Muscle of arm (tissue), 12 donors: ENCODE data around the gene RNF135. TPM values are rescaled to one million over a fixed set of nuclear protein-coding genes. Genes with fewer than 3 reads are reported as not detected.
"Not testable (repeated sequence)": the region's sequence is repeated elsewhere in the genome, so short reads cannot be mapped to it uniquely, and the experiment has no call there.

Experiments used
- DNase-seq: peaks from one replicate; pipeline ENCODE4 v3.0.0-alpha.2; 2013
- polyA plus RNA-seq, 12 donors: library from polyadenylated mRNA; unstranded; fragments of 120-200 nt; gene quantifications; one replicate each; pipeline ENCODE4 v1.2.1, GENCODE V29; 2013; ENCODE audit not compliant: insufficient read length in 12 of 12

Gene RNF135
- polyA plus RNA-seq, 12 donors = 3.7 to 13.8 (median 9.4) TPM; not detected in 1

GRCh38 chr17:30952638-30953393, 18.0 kb upstream of the RNF135 start:
- DNase-seq = no peak

DNA sequence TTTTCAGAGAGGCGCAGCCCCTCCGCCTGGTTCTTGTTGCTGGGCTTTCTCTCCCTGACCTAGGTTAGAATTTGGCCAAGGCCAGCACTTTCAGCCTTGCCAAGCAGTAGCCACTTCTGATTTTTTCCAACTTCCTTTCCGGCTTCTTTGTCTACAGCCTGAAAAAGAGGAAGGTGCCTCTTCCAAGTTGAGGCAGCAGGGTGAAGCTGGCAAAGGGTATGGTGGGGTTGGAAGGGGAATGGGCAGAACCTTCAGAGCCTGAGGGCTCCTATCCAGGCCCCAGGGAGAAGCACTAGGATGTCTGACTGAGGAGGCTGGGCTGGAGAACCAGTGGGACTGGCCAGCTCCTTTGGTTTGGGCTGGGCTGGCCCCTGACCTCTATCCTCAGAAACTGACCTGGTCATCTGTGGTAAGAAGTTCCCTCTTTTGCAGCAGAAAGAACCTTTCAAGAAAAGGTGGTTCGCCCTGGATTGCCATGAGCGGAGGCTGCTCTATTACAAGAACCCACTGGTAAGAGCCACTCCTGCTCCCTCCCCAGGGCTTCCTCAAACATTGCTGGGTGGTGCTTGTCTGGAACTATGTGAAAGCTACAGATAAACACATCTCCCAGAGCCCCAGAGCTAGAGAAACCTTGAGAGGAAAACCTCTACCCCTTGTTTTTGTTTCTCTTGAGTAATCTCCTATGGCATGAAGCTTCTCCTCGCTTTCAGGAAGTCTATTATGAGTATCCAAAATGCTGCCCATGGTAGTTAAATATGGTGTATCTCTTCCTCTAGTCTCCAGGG, 16.6 kb upstream of the RNF135 start:
- DNase-seq = no peak

DNA sequence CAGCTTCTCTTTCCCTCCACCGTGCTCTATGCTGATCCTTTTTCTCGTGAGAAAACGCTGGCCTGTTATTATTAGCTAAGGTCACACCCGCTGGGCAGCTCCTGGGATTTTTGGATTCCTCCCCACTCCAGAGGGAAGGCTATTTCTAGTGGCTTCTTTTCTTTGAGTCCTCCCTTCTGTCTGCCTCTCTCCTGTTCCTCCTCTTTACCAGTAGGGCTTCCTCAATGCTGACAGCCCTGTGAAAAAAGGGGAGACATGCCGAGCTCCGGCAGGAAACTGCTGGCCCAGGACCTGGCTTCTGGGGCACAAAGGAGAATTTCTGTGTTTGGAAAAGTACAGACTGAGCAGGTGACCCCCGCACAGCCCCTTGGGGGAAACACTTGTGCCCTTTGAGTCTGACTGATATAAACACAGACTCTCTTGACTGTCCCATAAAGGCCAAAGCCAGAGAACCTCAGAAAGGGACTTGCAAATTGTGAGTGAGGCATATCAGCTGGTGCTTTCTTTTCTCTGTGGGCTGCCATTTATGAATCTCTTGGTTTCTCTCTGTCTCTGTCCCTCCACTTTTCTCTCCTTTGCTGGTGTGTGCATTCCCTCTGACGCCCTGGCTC, 14.0 kb upstream of the RNF135 start:
- no peak for DNase-seq

DNA sequence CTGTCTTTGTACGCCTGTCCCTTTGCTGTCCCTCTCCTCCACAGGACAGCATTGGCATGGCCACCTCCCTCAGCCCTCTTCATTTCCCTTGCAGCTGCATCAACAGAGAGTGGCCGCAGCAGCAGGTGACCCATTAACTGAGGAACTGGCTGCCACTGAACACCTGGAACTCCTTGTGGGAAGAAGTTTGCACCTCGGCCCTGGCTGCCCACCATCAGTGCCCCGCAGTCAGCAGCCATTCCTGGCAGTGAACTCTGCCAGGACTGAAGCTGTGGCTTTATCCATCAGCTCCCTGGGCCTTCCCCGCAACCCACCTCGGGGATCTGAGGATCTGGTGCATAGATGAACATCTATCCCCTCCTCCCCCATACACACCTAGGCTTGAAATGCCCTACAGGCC, 13.1 kb upstream of the RNF135 start:
- DNase-seq = no peak

GRCh38 chr17:30958187-30958586, 12.7 kb upstream of the RNF135 start:
- no peak for DNase-seq

GRCh38 chr17:30961209-30962188, 9.3 kb upstream of the RNF135 start:
- no peak for DNase-seq

DNA sequence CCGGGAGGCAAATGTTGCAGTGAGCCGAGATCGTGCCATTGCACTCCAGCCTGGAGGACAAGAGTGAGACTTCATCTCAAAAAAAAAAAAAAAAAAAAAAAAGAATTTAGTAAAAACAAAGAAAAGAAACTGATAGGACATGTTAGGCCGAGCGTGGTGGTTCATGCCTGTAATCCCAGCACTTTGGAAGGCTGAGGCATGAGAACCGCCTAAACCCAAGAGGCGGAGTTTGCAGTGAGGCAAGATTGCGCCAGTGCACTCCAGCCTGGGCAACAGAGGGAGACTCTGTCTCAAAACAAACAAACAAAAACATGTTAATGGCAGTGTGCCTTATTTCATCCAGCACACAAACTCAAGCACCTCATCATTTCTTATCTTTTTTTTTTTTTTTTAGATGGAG, 6.5 kb upstream of the RNF135 start:
- DNase-seq = not testable (repeated sequence)

DNA sequence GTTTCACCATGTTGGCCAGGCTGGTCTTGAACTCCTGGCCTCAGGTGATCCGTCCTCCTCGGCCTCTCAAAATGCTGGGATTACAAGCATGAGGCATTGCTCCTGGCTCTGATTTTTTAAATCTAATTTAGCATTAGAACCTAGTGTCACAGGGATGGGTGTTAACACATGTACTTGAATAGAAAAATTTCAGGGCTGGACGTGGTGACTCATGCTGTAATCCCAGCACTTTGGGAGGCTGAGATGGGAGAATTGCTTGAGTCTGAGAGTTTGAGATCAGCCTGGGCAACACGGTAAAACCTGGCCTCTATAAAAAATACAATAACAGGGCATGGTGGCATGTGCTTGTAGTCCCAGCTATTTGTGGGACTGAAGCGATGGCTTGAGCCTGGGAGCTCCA, 6.0 kb upstream of the RNF135 start:
- DNase-seq = no peak

GRCh38 chr17:30965686-30966085, 5.2 kb upstream of the RNF135 start:
- DNase-seq = no peak

GRCh38 chr17:30967911-30968310, 2.9 kb upstream of the RNF135 start:
- not testable (repeated sequence) for DNase-seq

GRCh38 chr17:30969989-30970830, 629 bp upstream of the RNF135 start:
- DNase-seq = no peak

DNA sequence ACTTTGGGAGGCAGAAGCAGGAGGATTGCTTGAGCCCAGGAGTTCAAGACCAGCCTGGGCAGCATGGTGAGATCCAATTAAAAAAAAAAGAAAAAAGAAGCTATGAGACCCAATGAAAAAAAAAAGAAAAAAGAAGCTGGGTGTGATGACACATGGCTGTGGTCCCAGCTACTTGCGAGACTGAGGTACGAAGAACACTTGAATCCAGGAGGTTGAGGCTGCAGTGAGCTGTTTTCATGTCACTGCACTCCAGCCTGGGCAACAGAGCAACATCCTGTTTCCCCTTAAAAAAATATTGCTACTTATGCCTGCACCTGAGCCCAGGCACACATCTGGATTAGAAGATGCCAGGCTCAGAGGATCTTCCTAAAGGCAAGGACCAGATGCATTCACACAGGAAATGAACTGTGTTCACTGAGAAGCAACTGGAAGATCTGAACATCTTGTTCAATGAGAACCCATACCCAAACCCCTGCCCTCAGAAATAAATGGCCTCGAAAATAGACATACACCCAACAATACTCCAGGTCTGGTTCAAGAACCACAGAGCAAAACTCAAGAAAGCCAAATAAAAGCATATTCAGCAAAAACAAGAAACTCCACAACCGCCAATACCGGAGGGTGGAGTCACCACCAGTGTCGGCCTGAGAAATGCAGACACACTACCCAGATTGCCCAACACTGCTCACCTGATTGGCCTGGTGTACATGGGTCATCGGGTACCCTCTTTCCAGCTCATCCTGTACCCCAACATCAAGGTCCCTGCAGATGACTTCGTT, 4.4 kb downstream of the RNF135 start:
- no peak for DNase-seq

DNA sequence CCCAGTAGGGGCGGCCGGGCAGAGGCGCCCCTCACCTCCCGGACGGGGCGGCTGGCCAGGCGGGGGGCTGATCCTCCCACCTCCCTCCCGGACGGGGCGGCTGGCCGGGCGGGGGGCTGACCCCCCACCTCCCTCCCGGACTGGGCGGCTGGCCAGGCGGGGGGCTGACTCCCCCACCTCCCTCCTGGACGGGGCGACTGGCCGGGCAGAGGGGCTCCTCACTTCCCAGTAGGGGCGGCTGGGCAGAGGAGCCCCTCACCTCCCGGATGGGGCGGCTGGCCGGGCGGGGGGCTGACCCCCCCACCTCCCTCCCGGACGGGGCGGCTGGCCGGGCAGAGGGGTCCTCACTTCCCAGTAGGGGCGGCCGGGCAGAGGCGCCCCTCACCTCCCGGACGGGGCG, 9.1 kb downstream of the RNF135 start:
- DNase-seq = not testable (repeated sequence)

DNA sequence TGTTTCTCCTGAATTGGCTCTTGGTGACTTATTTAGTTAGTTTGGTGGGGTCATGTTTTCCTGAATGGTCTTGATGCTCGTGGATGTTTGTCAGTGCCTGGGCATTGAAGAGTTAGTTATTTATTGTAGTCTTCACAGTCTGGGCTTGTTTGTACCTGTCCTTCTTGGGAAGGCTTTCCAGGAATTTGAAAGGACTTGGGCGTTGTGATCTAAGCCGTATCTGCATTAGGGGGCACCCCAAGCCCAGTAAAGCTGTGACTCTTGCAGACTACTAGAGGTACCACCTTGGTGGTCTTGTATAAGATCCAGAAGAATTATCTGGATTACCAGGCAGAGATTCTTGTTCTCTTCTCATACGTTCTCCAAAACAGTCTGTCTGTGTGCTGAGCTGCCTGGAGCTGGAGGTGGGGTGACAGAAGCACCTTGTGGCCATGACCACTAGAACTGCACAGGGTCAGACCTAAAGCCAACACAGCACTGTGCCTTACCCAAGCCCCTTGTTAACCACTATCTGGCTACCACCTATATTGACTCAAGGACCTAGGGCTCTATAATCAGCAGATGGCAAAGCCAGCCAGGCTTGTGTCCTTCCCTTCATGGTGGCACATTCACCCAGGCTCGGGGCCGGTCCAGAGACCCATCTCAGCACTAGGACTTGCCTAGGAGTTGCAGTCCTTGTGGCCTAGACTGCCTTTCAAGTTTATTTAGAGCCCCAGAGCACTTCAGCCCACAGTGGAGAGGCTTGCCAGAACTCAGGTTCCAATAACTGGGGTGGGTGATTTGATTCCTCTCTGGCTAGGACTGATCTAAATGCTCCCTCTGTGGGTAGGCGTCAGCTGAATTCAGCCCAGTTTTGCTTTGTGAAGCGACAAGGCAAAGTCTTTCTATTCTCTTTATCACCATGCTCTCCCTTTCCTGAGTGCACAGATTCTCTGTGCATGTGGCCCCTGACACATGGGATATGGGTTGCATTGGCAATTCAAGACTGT, 11.0 kb downstream of the RNF135 start:
- DNase-seq = no peak

DNA sequence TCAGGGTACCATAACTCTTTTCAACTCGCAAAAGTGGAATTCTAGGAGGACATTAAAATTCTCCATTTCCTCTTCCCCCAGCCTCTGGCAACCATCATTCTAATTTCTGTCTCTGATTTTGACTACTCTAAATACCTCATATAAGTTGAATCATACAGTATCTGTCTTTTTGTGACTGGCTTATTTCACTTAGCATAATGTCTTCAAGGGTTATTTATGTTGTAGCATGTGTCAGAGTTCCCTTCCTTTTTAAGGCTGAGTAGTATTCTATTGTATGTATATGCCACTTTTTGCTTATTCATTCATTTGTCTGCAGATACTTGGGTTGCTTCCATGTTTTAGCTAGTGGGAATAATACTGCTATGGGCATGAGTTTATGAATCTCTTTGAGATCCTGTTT, 12.0 kb downstream of the RNF135 start:
- DNase-seq = no peak

GRCh38 chr17:30990458-30990857, 19.6 kb downstream of the RNF135 start:
- no peak for DNase-seq

DNA sequence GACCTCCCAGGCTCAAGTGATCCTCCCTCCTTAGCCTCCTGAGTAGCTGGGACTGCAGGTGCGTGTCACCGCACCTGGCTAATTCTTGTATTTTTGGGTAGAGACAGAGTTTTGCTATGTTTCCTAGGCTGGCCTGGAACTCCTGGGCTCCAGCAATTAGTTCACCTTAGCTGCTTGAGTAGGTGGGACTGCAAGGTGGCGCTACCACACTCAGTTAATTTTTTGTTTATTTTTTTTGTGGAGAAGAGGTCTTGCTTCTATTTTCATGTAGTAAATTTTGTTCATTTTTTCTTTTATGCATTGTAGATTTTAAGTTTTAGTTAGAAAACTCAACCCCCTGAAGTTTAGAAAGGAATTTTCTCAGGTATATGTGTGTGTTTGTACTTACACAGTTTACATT, 21.7 kb downstream of the RNF135 start:
- DNase-seq = no peak

GRCh38 chr17:30995347-30995746, 24.5 kb downstream of the RNF135 start:
- no peak for DNase-seq

DNA sequence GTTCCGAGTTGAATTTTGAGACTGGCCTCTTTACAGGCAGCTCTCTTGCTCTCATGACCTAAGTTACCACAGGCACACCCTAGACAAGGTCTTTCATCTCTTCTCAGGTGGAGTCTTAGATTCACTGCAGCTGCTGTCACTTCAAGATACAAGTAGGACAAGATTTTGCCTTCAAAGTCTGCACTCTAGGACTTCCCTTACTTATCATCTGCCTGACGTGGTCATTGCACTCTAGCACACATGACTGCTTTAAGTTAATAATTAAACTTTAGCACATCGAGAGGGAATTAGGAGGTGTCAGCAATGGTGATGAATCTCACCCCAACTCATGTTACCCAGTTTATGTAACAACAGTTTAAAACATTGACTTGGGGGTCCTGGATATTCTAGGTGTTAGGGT, 25.6 kb downstream of the RNF135 start:
- no peak for DNase-seq
